Esophagus muscularis mucosa (tissue), 4 donors: ENCODE data around the gene MTFP1. TPM values are rescaled to one million over a fixed set of nuclear protein-coding genes. Genes with fewer than 3 reads are reported as not detected.

ENCODE experiments used
- DNase-seq: peaks from one replicate; pipeline ENCODE4 v3.0.0-alpha.2; 2017; ENCODE audit errors: extremely low spot score
- H3K27ac ChIP-seq, 4 donors: fragments of 200-600 bp; sonication (generic); replicated peaks in 1 of 4; 1 replicate in 3 of 4; 2 replicates in 1 of 4; pipeline ENCODE4 v1.5.1; 2016 to 2019; ENCODE audit warnings: mild to moderate bottlenecking in 1 of 4
- H3K27me3 ChIP-seq, 4 donors: fragments of 200-600 bp; sonication (generic); one replicate each; pipeline versions ENCODE4 v1.5.1 to v1.6.0; 2016 to 2019
- H3K36me3 ChIP-seq, 4 donors: fragments of 200-600 bp; sonication (generic); one replicate each; pipeline ENCODE4 v1.5.1; 2016 to 2019
- H3K4me1 ChIP-seq, 4 donors: fragments of 200-600 bp; sonication (generic); one replicate each; pipeline ENCODE4 v1.5.1; 2016 to 2019
- H3K4me3 ChIP-seq, 4 donors: fragments of 200-600 bp; sonication (generic); 1 replicate in 2 of 4; 2 replicates in 2 of 4; pipeline ENCODE4 v1.5.1; 2016 to 2019; ENCODE audit warnings: mild to moderate bottlenecking in 4 of 4, moderate library complexity in 1 of 4
- H3K9me3 ChIP-seq, 4 donors: fragments of 200-600 bp; sonication (generic); 1 replicate in 3 of 4; 2 replicates in 1 of 4; pipeline ENCODE4 v1.5.1; 2016 to 2019
- EP300 ChIP-seq: sonication (generic); formaldehyde crosslinking; IDR thresholded peaks from one replicate; pipeline ENCODE4 v1.6.1; 2017; ENCODE audit warnings: antibody characterized with exemption
- POLR2A ChIP-seq: fragments of 450-650 bp; IDR thresholded peaks from one replicate; pipeline ENCODE4 v1.6.1; 2017; ENCODE audit warnings: antibody characterized with exemption, moderate library complexity, mild to moderate bottlenecking, low read depth
- POLR2AphosphoS5 ChIP-seq, 2 donors: sonication (generic); formaldehyde crosslinking; IDR thresholded peaks; one replicate each; pipeline ENCODE4 v1.6.1; 2017; ENCODE audit warnings: antibody characterized with exemption in 2 of 2
- WGBS: methylation state at CpG from one replicate; pipeline ENCODE4 v1.1.5; 2018; 5-methylcytosine and 5-hydroxymethylcytosine counted together
- intact Hi-C: fragments of 100-400 bp; cut with DNase I; formaldehyde crosslinking; loops from one replicate; pipeline ENCODE4 v1.15.1; 2023
- total RNA-seq, 4 donors: library from RNA; depleted of rRNA; stranded (reverse); fragments of >200 nt; gene quantifications; one replicate each; pipeline versions ENCODE4 v1.1.0 to v1.2.1, GENCODE V29; 2016
- TF ChIP-seq, protein P1 (sequence below), 3 experiments: fragments of 200-600 bp in 2 of 3; fragments of 450-650 bp in 1 of 3; sonication (generic) in 2 of 3; IDR thresholded peaks; one replicate each; pipeline ENCODE4 v1.5.1; 2017 to 2019; ENCODE audit warnings: antibody characterized with exemption in 3 of 3, mild to moderate bottlenecking in 2 of 3, moderate library complexity in 1 of 3

MTFP1 gene
- total RNA-seq, 4 donors from 2014 or later = 1.2 to 7.1 (median 3.4) TPM

DNA sequence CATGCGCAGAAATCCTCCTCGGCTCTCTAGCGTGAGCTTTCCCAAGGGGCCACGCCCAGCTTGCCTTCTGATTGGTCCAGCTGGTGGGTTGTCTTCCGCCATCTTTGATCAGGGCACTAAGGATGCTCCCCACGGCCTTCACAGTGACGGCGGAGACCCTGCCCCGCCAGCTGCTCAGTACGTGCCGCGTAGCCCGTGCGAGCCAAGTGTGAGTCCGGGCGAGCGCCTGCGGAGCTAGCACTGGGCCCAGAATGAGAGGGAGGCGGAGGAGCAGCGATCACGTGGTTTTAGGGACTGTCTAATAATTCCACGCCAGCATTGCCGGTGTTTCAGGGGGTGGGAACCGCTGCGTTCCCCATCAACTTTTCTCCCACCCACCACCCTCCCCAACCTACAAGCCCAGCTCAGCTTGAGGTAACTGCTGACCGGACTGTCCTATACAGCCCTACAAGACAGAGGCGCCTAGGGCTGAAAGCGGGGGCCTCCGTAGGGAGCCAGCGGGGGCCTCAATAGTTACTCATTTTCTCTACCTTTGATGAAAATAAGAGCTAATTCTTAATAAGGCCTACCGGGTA, 1.5 kb upstream of the MTFP1 start:
- Histone ChIP-seq H3K4me3 (peak overlapping the region; percentile 66 to 78 (median 67)), H3K27ac (peak overlapping the region; percentile 94 to 99 (median 95)), H3K4me1 (peaks cover 37 to 64% (median 63%) of the 10 kb centered on the region in 4 donors), H3K9me3 (no peaks in the 10 kb centered on the region), H3K36me3 (peaks cover 1 to 12% (median 5%) of the 10 kb centered on the region in 4 donors), H3K27me3 (no peaks in the 10 kb centered on the region)
- TF ChIP-seq POLR2A = no peak
- TF ChIP-seq EP300 = no peak
- TF ChIP-seq POLR2AphosphoS5 (IDR thresholded peaks at IDR 0.05) = peak; percentile 93 to 96
- TF ChIP-seq, protein P1, sequence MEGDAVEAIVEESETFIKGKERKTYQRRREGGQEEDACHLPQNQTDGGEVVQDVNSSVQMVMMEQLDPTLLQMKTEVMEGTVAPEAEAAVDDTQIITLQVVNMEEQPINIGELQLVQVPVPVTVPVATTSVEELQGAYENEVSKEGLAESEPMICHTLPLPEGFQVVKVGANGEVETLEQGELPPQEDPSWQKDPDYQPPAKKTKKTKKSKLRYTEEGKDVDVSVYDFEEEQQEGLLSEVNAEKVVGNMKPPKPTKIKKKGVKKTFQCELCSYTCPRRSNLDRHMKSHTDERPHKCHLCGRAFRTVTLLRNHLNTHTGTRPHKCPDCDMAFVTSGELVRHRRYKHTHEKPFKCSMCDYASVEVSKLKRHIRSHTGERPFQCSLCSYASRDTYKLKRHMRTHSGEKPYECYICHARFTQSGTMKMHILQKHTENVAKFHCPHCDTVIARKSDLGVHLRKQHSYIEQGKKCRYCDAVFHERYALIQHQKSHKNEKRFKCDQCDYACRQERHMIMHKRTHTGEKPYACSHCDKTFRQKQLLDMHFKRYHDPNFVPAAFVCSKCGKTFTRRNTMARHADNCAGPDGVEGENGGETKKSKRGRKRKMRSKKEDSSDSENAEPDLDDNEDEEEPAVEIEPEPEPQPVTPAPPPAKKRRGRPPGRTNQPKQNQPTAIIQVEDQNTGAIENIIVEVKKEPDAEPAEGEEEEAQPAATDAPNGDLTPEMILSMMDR (IDR thresholded peaks at IDR 0.05) = no peak
- DNase-seq = peak; percentile 100
- intact Hi-C loops = no loop called here
- 6% methylated on average over 14 of the region's 31 CpGs for WGBS

DNA sequence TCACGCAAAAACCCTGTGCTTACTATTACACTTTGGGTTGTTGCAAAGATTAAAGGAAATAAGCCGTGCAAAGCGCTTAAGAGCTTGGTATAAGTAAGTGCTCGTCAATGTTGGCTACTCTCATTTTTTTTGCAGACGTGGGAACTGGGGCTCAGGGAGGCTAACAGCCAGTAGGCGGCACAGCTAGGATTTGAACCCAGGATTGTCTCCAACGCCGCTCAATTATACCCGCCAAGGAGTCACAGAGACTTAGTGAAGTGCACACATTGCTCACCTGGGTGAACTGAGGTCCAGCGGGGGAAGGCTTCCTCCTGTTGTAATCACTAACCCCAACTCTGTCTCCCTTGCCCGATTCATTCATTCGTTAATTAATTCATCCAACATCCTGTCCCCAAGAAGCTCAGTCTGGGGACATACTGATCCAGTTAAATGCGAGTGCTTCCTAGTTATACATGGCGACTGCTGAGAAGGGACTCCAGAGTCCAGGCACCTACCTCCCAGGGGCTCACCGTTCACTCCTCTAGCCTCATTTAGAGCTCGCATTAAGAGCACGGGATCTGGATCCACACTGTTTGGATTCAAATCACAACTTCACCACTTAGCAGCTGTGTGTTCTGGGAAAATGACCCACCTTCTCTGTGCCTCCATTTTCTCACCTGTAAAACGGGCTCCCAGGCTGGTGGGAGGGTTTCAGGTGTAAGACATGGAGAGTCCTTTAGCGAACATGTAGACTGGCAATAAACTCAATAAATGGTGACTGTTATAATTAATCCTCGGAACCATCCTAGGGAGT, 838 bp upstream of the MTFP1 start:
- peaks cover 37 to 64% (median 63%) of the 10 kb centered on the region in 4 donors for H3K4me1 ChIP-seq
- no peak for TF ChIP-seq EP300
- TF ChIP-seq, protein P1 (IDR thresholded peaks at IDR 0.05) = peak in 1 of 3 experiments; percentile 9
- H3K4me3 ChIP-seq = peak overlapping the region; percentile 66 to 78 (median 67)
- H3K9me3 ChIP-seq = no peaks in the 10 kb centered on the region
- 42% methylated on average over 20 of the region's 20 CpGs for WGBS
- no peaks in the 10 kb centered on the region for H3K27me3 ChIP-seq
- DNase-seq = no peak
- peak overlapping the region; percentile 94 to 99 (median 95) for H3K27ac ChIP-seq
- intact Hi-C loops = loop anchor here (5.0 kb wide), 1 partner anchor 32 kb away; no protein-coding TSS in a partner anchor
- peaks cover 0 to 8% (median 3%) of the 10 kb centered on the region in 4 donors for H3K36me3 ChIP-seq

DNA sequence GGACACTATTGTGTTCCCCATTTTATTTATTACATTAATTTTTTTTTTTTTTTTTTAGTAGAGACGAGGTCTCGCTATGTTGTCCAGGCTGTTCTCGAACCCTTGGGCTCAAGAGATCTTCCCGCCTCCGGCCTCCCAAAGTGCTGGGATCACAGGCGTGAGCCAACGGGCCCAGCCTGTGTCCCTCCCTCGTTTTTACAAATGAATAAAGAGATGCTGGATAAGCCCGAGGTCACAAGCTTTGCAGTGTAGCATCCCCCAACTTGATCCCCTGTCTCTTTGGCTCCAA, 297 bp upstream of the MTFP1 start:
- peaks cover 0 to 6% (median 1%) of the 10 kb centered on the region in 4 donors for H3K36me3 ChIP-seq
- DNase-seq = no peak
- intact Hi-C loops = loop anchor here (5.0 kb wide), 1 partner anchor 33 kb away; no protein-coding TSS in a partner anchor
- H3K9me3 ChIP-seq = no peaks in the 10 kb centered on the region
- H3K4me3 ChIP-seq = peak overlapping the region; percentile 62 to 78 (median 67)
- 6% methylated on average over 9 of the region's 9 CpGs for WGBS
- TF ChIP-seq POLR2A (no peak), POLR2AphosphoS5 (IDR thresholded peaks at IDR 0.05) (no peak), EP300 (no peak)
- TF ChIP-seq, protein P1 (IDR thresholded peaks at IDR 0.05) = no peak
- H3K27ac ChIP-seq = peak overlapping the region; percentile 79 to 96 (median 94)
- peaks cover 37 to 60% (median 59%) of the 10 kb centered on the region in 4 donors for H3K4me1 ChIP-seq
- H3K27me3 ChIP-seq = no peaks in the 10 kb centered on the region

DNA sequence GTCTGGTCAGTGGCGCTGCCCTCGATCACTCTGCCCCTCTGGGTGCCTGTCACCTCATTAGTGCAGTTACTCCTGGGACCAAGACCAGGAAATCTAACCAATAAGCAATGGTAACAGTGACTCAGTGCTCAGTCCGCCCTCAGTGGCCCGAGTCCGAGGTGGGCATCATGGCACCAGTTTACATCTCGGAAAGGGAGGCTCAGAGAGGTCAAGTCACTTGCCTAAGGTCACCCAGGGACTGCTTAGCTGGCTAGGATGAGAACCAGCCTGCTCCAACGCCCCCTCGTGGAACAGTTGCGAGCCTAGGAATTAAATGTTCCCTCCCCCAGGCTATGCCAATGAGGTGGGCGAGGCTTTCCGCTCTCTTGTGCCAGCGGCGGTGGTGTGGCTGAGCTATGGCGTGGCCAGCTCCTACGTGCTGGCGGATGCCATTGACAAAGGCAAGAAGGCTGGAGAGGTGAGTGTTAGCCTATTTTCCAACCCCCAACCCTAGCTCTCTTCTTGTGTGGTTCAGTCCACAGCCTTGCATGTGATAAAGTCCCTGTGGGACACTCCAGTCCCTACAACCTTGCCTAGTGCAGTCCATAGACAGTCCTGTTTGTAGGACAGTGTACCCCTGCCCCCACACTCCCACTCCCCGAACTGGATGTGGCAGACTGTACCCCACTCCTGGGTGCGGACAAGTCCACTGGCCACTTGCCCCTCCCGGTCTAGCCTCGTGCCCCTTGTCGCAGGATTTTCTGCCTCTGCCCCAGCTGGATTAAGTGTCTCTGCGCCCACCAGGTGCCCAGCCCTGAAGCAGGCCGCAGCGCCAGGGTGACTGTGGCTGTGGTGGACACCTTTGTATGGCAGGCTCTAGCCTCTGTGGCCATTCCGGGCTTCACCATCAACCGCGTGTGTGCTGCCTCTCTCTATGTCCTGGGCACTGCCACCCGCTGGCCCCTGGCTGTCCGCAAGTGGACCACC, 1.1 kb downstream of the MTFP1 start:
- peak; percentile 94 for DNase-seq
- TF ChIP-seq, protein P1 (IDR thresholded peaks at IDR 0.05) = peak; percentile 62 to 76 (median 75)
- TF ChIP-seq POLR2AphosphoS5 (IDR thresholded peaks at IDR 0.05) = peak; percentile 41 to 69
- no peak for TF ChIP-seq EP300
- TF ChIP-seq POLR2A = no peak
- H3K4me1 ChIP-seq = peaks cover 36 to 46% (median 45%) of the 10 kb centered on the region in 4 donors
- WGBS = 54% methylated on average over 28 of the region's 29 CpGs
- H3K27ac ChIP-seq = peak overlapping the region; percentile 79 to 96 (median 94)
- H3K4me3 ChIP-seq = peak overlapping the region; percentile 62 to 78 (median 67)
- H3K36me3 ChIP-seq = no peaks in the 10 kb centered on the region
- intact Hi-C loops = loop anchor here (5.0 kb wide), 1 partner anchor 34 kb away; no protein-coding TSS in a partner anchor
- H3K9me3 ChIP-seq = no peaks in the 10 kb centered on the region
- no peaks in the 10 kb centered on the region for H3K27me3 ChIP-seq
